ENCODE measurements around the gene COPS8. TPM values are rescaled to one million over a fixed set of nuclear protein-coding genes. Genes with fewer than 3 reads are reported as not detected.

COPS8 gene
- total and polyA plus RNA-seq, 2 of the 8 experiments (the other 6 are each of a cell fraction or from before 2014, with no cell fraction given): 59.3 to 67.5 TPM

- Histone ChIP-seq H4K5ac (ENCODE audit: insufficient read length, low read depth, low read length) (no peak overlapping the region), H2BK120ac (replicated peaks; ENCODE audit: low read depth, low read length) (no peak overlapping the region), H3K79me2 (ENCODE audit: control insufficient read depth in 1 of 2, insufficient read depth in 2 of 2, low read length in 2 of 2) (no peaks in the 10 kb centered on the region), H3K4me3 (ENCODE audit: extremely low read depth in 1 of 4, insufficient read depth in 2 of 4, low read depth in 3 of 4, low read length in 4 of 4) (no peak overlapping the region), H3K23me2 (ENCODE audit: low read depth, low read length) (peaks cover 1% of the 10 kb centered on the region; the same call in 1 of the 2 replicates), H2AFZ (ENCODE audit: low read length) (no peak overlapping the region), H3K4me1 (replicated peaks in 1 of 4; ENCODE audit: control insufficient read depth in 3 of 4, insufficient read depth in 4 of 4, low read length in 3 of 4) (peaks cover 0 to 14% (median 8%) of the 10 kb centered on the region in 4 experiments; a peak in 5 of 7 replicates), H2BK5ac (ENCODE audit: low read depth, low read length) (no peak overlapping the region), H3K79me1 (ENCODE audit: low read depth, low read length) (no peaks in the 10 kb centered on the region), H4K91ac (replicated peaks; ENCODE audit: insufficient read length, low read length) (no peak overlapping the region), H2AK5ac (ENCODE audit: low read depth, low read length) (no peak overlapping the region), H3K9me3 (ENCODE audit: insufficient read depth in 2 of 2, low read depth in 1 of 2, low read length in 1 of 2) (no peaks in the 10 kb centered on the region), H3K27ac (ENCODE audit: low read depth, low read length) (no peak overlapping the region), H2BK15ac (ENCODE audit: low read length) (no peak overlapping the region), H2BK20ac (ENCODE audit: low read length) (no peak overlapping the region), H3K36me3 (ENCODE audit: control insufficient read depth in 2 of 4, insufficient read depth in 4 of 4, low read length in 3 of 4) (no peaks in the 10 kb centered on the region), H4K20me1 (replicated peaks in 1 of 2; ENCODE audit: control insufficient read depth in 1 of 2, insufficient read depth in 2 of 2, low read length in 2 of 2) (no peaks in the 10 kb centered on the region), H3K4ac (replicated peaks; ENCODE audit: insufficient read length, low read depth, low read length) (no peak overlapping the region), H3K23ac (ENCODE audit: insufficient read length) (no peak overlapping the region), H3K4me2 (ENCODE audit: insufficient read depth in 1 of 2, low read depth in 2 of 2, low read length in 2 of 2) (peak overlapping the region in 1 of 2 experiments; percentile 16; a peak in 1 of 4 replicates), H2BK12ac (ENCODE audit: low read depth, low read length) (no peak overlapping the region), H3K14ac (ENCODE audit: insufficient read length) (no peak overlapping the region), H3K9ac (replicated peaks in 1 of 4; ENCODE audit: extremely low read depth in 1 of 4, low read depth in 3 of 4, low read length in 3 of 4) (no peak overlapping the region), H3K27me3 (replicated peaks in 1 of 4; ENCODE audit: control insufficient read depth in 3 of 4, extremely low read depth in 1 of 4, insufficient read depth in 3 of 4, low read length in 3 of 4) (no peaks in the 10 kb centered on the region; a peak in 1 of 7 replicates), H4K8ac (ENCODE audit: extremely low read depth, insufficient read depth, low read length) (no peak overlapping the region), H3K18ac (ENCODE audit: extremely low read depth, low read length) (no peak overlapping the region), H3K56ac (replicated peaks; ENCODE audit: insufficient read length, low read depth, low read length) (no peak overlapping the region)
- peak; percentile 58 for TF ChIP-seq NANOG (IDR thresholded peaks at IDR 0.05; ENCODE audit: insufficient read depth, low read depth, low read length, poor library complexity, severe bottlenecking)
- TF ChIP-seq CBX5 (IDR thresholded peaks at IDR 0.05; ENCODE audit: low read depth, low read length): no peak
- TF ChIP-seq EP300 (IDR thresholded peaks at IDR 0.05; ENCODE audit: borderline replicate concordance in 1 of 2, low read depth in 2 of 2, low read length in 2 of 2): 0 out of 3 replicates have a peak, but pooled peaks of 1 of the 2 experiments have one; percentile 20
- TF ChIP-seq EGR1 (IDR thresholded peaks at IDR 0.05; ENCODE audit: borderline replicate concordance, low read depth, low read length): peak; percentile 68; the same call in 1 of the 2 replicates
- TF ChIP-seq POU5F1 (IDR thresholded peaks at IDR 0.05; ENCODE audit: low read depth, low read length): no peak
- no peak for TF ChIP-seq RFX5 (IDR thresholded peaks at IDR 0.05; ENCODE audit: borderline replicate concordance, low read depth, low read length)
- TF ChIP-seq TBP (IDR thresholded peaks at IDR 0.05; ENCODE audit: low read depth, low read length): no peak
- peak; percentile 62 for FAIRE-seq
- DNase-seq (ENCODE audit: low read depth in 1 of 2, low spot score in 2 of 2): no peak
- WGBS, 2 experiments (ENCODE audit: extremely low coverage in 1 of 2, insufficient coverage in 1 of 2, insufficient read length in 1 of 2, insufficient replicate concordance in 2 of 2, low coverage in 1 of 2, low lambda C conversion rate in 2 of 2, missing lambda C conversion rate in 1 of 2): 21% methylated on average over 1 of the region's 1 CpG; no CpG with 5 or more reads in 1 of the 2 experiments
- ChIA-PET POLR2A (ENCODE audit: partially characterized antibody) (interaction anchor here (0.8 kb wide), 1 partner anchor 61 kb away, joined by 3 read pairs; no protein-coding TSS in a partner anchor), CTCF (ENCODE audit: partially characterized antibody) (interaction anchor here (0.8 kb wide), 1 partner anchor 248 kb away, joined by 3 read pairs; no protein-coding TSS in a partner anchor)
Observed at GRCh38 chr2:237042101-237042500, 43.6 kb upstream of the COPS8 start.

Data from H1 (cell line).